Mesenchymal stem cell (in vitro differentiated cells and primary cell): ENCODE data around the gene MCRIP2.

Source experiments
- DNase-seq: peaks from one replicate; pipeline ENCODE4 v3.0.0-alpha.2; 2013
- H2AFZ ChIP-seq: one replicate; pipeline ENCODE4 v1.6.1; 2013; ENCODE audit warnings: low read depth, mild to moderate bottlenecking, control low read depth, inconsistent platforms, low read length, moderate library complexity
- H2AK5ac ChIP-seq: 2 replicates; pipeline ENCODE4 v1.6.1; 2013; ENCODE audit warnings: low read length, moderate library complexity, mild to moderate bottlenecking, inconsistent platforms; ENCODE audit not compliant: severe bottlenecking
- H2BK120ac ChIP-seq: one replicate; pipeline ENCODE4 v1.6.1; 2013; ENCODE audit warnings: low read depth, mild to moderate bottlenecking, inconsistent platforms, low read length, moderate library complexity
- H2BK12ac ChIP-seq, 2 experiments: one replicate each; pipeline ENCODE4 v1.6.1; 2013; ENCODE audit warnings: inconsistent platforms in 2 of 2, low read length in 2 of 2, mild to moderate bottlenecking in 2 of 2, moderate library complexity in 2 of 2, control low read depth in 1 of 2
- H2BK15ac ChIP-seq: one replicate; pipeline ENCODE4 v1.6.1; 2013; ENCODE audit warnings: mild to moderate bottlenecking, low read depth, inconsistent platforms; ENCODE audit not compliant: poor library complexity, severe bottlenecking
- H2BK5ac ChIP-seq: 2 replicates; pipeline ENCODE4 v1.6.1; 2013; ENCODE audit warnings: low read depth, mild to moderate bottlenecking, low read length, control low read depth, inconsistent platforms; ENCODE audit not compliant: poor library complexity, severe bottlenecking
- H3K14ac ChIP-seq, 2 experiments: one replicate each; pipeline ENCODE4 v1.6.1; 2013; ENCODE audit warnings: inconsistent platforms in 2 of 2, low read length in 2 of 2, control low read depth in 1 of 2, mild to moderate bottlenecking in 1 of 2, moderate library complexity in 1 of 2
- H3K18ac ChIP-seq, 2 experiments: one replicate each; pipeline ENCODE4 v1.6.1; 2013; ENCODE audit warnings: inconsistent platforms in 2 of 2, low read length in 2 of 2, control low read depth in 1 of 2, low read depth in 1 of 2, mild to moderate bottlenecking in 1 of 2
- H3K23ac ChIP-seq, 2 experiments: one replicate each; pipeline ENCODE4 v1.6.1; 2013; ENCODE audit warnings: inconsistent platforms in 2 of 2, low read length in 2 of 2, mild to moderate bottlenecking in 2 of 2, moderate library complexity in 2 of 2, control low read depth in 1 of 2
- H3K27ac ChIP-seq: 2 replicates; pipeline ENCODE4 v1.5.1; 2013; ENCODE audit warnings: mild to moderate bottlenecking, moderate library complexity, low read length, control low read depth, inconsistent platforms; ENCODE audit not compliant: poor library complexity, severe bottlenecking
- H3K27me3 ChIP-seq, 2 experiments: 2 replicates each; pipeline versions ENCODE4 v1.6.1 to v1.7.0; 2013; ENCODE audit warnings: low read length in 2 of 2, mild to moderate bottlenecking in 2 of 2, moderate library complexity in 2 of 2, control low read depth in 1 of 2, inconsistent platforms in 1 of 2; ENCODE audit not compliant: control insufficient read depth in 1 of 2, insufficient read depth in 1 of 2
- H3K36me3 ChIP-seq, 2 experiments: 2 replicates each; pipeline versions ENCODE4 v1.6.1 to v1.7.0; 2013; ENCODE audit warnings: low read length in 2 of 2, control low read depth in 1 of 2, inconsistent platforms in 1 of 2, low read depth in 1 of 2, mild to moderate bottlenecking in 1 of 2; ENCODE audit not compliant: insufficient read depth in 2 of 2, control insufficient read depth in 1 of 2
- H3K4ac ChIP-seq, 2 experiments: one replicate each; pipeline ENCODE4 v1.6.1; 2013; ENCODE audit warnings: inconsistent platforms in 2 of 2, low read length in 2 of 2, mild to moderate bottlenecking in 2 of 2, moderate library complexity in 2 of 2, control low read depth in 1 of 2, low read depth in 1 of 2
- H3K4me1 ChIP-seq: 2 replicates; pipeline ENCODE4 v1.6.1; 2013; ENCODE audit warnings: low read depth, low read length, control low read depth; ENCODE audit not compliant: control insufficient read depth, insufficient read depth
- H3K4me2 ChIP-seq: 2 replicates; pipeline ENCODE4 v1.6.1; 2013; ENCODE audit warnings: low read length, mild to moderate bottlenecking, inconsistent platforms; ENCODE audit not compliant: poor library complexity, severe bottlenecking
- H3K4me3 ChIP-seq, 2 experiments: 2 replicates each; pipeline versions ENCODE4 v1.5.1 to v1.7.0; 2013; ENCODE audit warnings: low read length in 2 of 2, mild to moderate bottlenecking in 2 of 2, control low read depth in 1 of 2, low read depth in 1 of 2; ENCODE audit not compliant: insufficient read depth in 1 of 2
- H3K79me1 ChIP-seq: replicated peaks from 2 replicates; pipeline ENCODE4 v1.6.1; 2013; ENCODE audit warnings: mild to moderate bottlenecking, control low read depth, low read length, inconsistent platforms; ENCODE audit not compliant: poor library complexity, severe bottlenecking
- H3K9ac ChIP-seq: 2 replicates; pipeline ENCODE4 v1.7.0; 2013; ENCODE audit warnings: mild to moderate bottlenecking, low read length, moderate library complexity
- H3K9me3 ChIP-seq: 2 replicates; pipeline ENCODE4 v1.7.0; 2013; ENCODE audit warnings: mild to moderate bottlenecking, low read length; ENCODE audit not compliant: control insufficient read depth
- H4K8ac ChIP-seq: one replicate; pipeline ENCODE4 v1.6.1; 2013; ENCODE audit warnings: inconsistent platforms, mild to moderate bottlenecking, low read length, moderate library complexity
- H4K91ac ChIP-seq: one replicate; pipeline ENCODE4 v1.6.1; 2013; ENCODE audit warnings: mild to moderate bottlenecking, low read length, inconsistent platforms
- WGBS: methylation state at CpG from one replicate; pipeline ENCODE4 v1.1.7; 2013; ENCODE audit warnings: mixed read lengths; 5-methylcytosine and 5-hydroxymethylcytosine counted together

MCRIP2 gene

DNA sequence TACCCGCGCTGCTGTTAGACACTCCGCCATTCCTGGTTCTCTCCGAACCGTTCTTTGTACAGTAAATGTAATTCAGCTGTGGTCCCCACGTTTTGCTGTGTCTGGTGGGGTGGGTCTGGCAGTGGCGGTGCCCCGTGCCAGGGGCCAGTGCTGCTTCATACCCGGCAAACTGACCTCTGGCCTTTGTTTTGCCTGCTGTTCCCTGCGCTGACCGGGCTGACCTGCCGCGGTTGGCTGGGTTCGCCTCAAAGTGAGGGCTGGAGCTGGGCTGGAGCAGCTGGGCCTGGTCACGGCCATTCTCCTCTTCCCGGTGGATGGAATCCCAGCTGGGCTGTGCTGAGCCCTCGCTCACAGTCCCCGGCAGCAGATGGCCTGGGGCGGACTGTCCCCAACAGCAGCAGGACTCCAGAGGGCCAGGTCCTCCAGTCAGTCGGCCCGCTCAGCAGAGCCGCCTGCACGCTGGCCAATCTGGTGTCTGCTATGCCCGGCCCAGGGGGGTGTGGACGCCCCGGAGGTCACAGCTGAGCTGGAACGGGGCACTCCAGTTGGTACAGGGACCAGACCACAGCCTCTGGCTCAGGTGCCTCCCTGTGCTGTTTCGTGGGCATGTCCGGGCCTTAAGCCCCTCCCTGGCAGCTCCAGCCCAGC is 12.3 kb upstream of the MCRIP2 start:
- H3K14ac ChIP-seq, result peak overlapping the region in 1 of 2 experiments; percentile 71
- H3K18ac ChIP-seq, result peak overlapping the region in 1 of 2 experiments; percentile 91
- WGBS, result 46% methylated on average over 29 of the region's 29 CpGs
- peak overlapping the region; percentile 66 for H4K8ac ChIP-seq
- H3K27ac ChIP-seq, result no peak overlapping the region
- H3K4me3 ChIP-seq, result peak overlapping the region in 1 of 2 experiments; percentile 17
- H3K4me1 ChIP-seq, result peaks cover 59% of the 10 kb centered on the region
- peaks cover 11% of the 10 kb centered on the region for H3K79me1 ChIP-seq
- H3K9me3 ChIP-seq, result no peaks in the 10 kb centered on the region
- H2AK5ac ChIP-seq, result no peak overlapping the region
- H2BK120ac ChIP-seq, result peak overlapping the region; percentile 27
- peak overlapping the region; percentile 61 to 88 for H2BK12ac ChIP-seq
- H3K4me2 ChIP-seq, result no peak overlapping the region
- no peak overlapping the region for H2BK5ac ChIP-seq
- no peak overlapping the region for H2AFZ ChIP-seq
- peaks cover 8 to 66% of the 10 kb centered on the region in 2 experiments for H3K36me3 ChIP-seq
- peak; percentile 44 for DNase-seq
- H2BK15ac ChIP-seq, result no peak overlapping the region
- H4K91ac ChIP-seq, result peak overlapping the region; percentile 22
- peak overlapping the region; percentile 5 to 58 for H3K4ac ChIP-seq
- H3K27me3 ChIP-seq, result no peaks in the 10 kb centered on the region
- H3K23ac ChIP-seq, result peak overlapping the region in 1 of 2 experiments; percentile 78
- H3K9ac ChIP-seq, result no peak overlapping the region

DNA sequence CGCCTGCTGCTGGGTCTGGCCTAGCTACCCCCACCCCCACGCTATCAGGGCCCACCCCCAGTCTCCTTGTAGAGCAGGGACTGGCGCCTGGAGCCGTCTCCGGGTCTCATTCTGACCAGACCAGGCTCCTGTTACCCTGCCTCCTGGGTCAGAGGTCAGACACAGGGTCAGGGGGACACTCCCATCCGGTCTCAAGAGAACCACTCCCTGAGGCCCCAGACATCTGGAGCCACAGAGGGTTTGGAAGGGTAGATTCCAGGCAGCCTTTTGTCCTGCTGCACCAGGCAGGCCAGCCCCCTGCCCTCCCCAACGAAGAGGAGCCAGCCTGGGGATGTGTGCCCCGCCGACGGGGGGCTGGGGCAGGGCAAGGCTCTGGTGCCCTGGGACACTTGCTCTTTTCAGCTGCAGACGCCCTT is 11.8 kb upstream of the MCRIP2 start:
- Histone ChIP-seq H2BK5ac (no peak overlapping the region), H3K4me1 (peaks cover 63% of the 10 kb centered on the region), H3K9me3 (no peaks in the 10 kb centered on the region), H3K14ac (peak overlapping the region in 1 of 2 experiments; percentile 86), H3K4me3 (no peak overlapping the region), H2AK5ac (peak overlapping the region; percentile 49), H4K8ac (peak overlapping the region; percentile 90), H2BK12ac (peak overlapping the region; percentile 29 to 92), H3K23ac (no peak overlapping the region), H3K4me2 (no peak overlapping the region), H3K4ac (peak overlapping the region; percentile 53 to 94), H2BK120ac (peak overlapping the region; percentile 27), H3K18ac (peak overlapping the region; percentile 87 to 91), H2BK15ac (peak overlapping the region; percentile 33), H4K91ac (peak overlapping the region; percentile 95), H3K27me3 (no peaks in the 10 kb centered on the region), H3K79me1 (peaks cover 14% of the 10 kb centered on the region), H3K9ac (peak overlapping the region; percentile 38), H3K36me3 (peaks cover 8 to 72% of the 10 kb centered on the region in 2 experiments), H2AFZ (peak overlapping the region; percentile 2), H3K27ac (no peak overlapping the region)
- no peak for DNase-seq
- WGBS, result 22% methylated on average over 11 of the region's 11 CpGs

DNA sequence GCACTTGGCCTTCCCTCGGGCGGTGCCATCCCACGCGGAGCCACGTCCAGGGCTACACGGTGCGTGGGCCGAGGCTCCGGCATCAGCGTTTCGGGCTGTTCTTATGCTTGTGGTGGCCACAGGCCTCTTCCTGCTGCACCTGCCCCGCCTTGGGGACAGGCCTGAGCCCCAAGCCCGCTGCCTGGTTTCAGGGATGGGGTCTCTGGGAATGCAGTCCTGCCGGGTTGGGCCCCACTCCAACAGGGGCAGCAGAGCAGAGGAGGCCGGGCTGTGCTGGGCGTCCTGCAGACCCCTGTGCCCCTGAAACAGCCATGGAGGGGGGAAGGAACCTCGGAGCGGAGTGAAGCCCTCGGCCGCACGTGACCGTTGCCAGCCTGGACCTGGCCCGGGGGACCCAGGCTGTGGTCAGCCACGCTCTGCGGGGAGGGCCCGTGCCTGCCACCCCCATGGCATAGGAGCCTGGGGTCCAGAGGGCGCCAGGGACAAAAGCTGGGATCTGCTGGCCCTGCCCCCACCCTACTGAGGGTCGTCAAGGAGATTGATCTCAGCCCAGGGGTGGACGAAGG is 11.3 kb upstream of the MCRIP2 start:
- no peaks in the 10 kb centered on the region for H3K27me3 ChIP-seq
- H3K23ac ChIP-seq, result no peak overlapping the region
- peaks cover 14% of the 10 kb centered on the region for H3K79me1 ChIP-seq
- H2AK5ac ChIP-seq, result peak overlapping the region; percentile 49
- H2BK15ac ChIP-seq, result peak overlapping the region; percentile 55
- H3K4me1 ChIP-seq, result peaks cover 63% of the 10 kb centered on the region
- peak overlapping the region; percentile 76 to 87 for H3K18ac ChIP-seq
- peak overlapping the region; percentile 90 for H4K8ac ChIP-seq
- peak overlapping the region; percentile 38 for H3K9ac ChIP-seq
- peak overlapping the region; percentile 84 to 94 for H3K4ac ChIP-seq
- H3K36me3 ChIP-seq, result peaks cover 8 to 69% of the 10 kb centered on the region in 2 experiments
- 49% methylated on average over 28 of the region's 29 CpGs for WGBS
- H2BK5ac ChIP-seq, result no peak overlapping the region
- no peak for DNase-seq
- H3K14ac ChIP-seq, result peak overlapping the region in 1 of 2 experiments; percentile 86
- no peak overlapping the region for H3K4me2 ChIP-seq
- H3K9me3 ChIP-seq, result no peaks in the 10 kb centered on the region
- H2BK12ac ChIP-seq, result peak overlapping the region; percentile 92 to 96
- peak overlapping the region in 1 of 2 experiments; percentile 26 for H3K4me3 ChIP-seq
- H2AFZ ChIP-seq, result peak overlapping the region; percentile 2
- H4K91ac ChIP-seq, result peak overlapping the region; percentile 95
- H3K27ac ChIP-seq, result no peak overlapping the region
- H2BK120ac ChIP-seq, result peak overlapping the region; percentile 27

DNA sequence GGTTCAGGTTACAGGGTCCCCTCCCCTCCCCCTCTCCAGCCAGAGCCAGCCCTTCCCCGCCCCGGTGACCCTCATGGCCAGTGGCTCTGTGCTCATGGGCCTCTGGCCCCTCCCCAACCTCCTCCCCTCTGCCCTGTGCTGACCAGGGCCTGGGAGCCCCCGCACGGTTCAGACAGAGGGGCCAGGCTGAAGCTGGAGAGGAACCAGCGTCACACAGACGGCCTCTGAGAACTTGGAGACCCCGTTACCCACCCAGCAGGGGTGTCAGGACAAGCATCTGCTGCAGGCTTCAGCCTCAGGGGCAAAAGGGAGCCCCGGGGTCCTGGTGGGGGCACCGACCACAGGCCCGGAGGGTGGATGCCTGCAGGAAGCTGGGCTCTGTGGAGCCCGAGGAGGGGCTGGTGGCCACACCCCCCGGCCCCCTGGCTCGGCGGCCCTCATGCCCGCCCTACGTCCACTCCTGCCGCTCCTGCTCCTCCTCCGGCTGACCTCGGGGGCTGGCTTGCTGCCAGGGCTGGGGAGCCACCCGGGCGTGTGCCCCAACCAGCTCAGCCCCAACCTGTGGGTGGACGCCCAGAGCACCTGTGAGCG is 10.7 kb upstream of the MCRIP2 start, which contains the start of gene WFIKKN1:
TSS of gene WFIKKN1 (plus strand) at position 171 of the 591 bp plus-strand sequence. CDS start at position 440, 269 bp downstream.
- peak within 1 kb of the TSS; percentile 84 to 94 for H3K4ac ChIP-seq
- H3K27me3 ChIP-seq, result no peaks in the 10 kb centered on the region
- H2BK120ac ChIP-seq, result peak within 1 kb of the TSS; percentile 27
- H3K4me2 ChIP-seq, result peak within 1 kb of the TSS; percentile 10
- H3K4me3 ChIP-seq, result peak within 1 kb of the TSS in 1 of 2 experiments; percentile 26
- H2BK5ac ChIP-seq, result no peak within 1 kb of the TSS
- peaks cover 19% of the 10 kb centered on the region for H3K79me1 ChIP-seq
- H3K9ac ChIP-seq, result peak within 1 kb of the TSS; percentile 38
- peak within 1 kb of the TSS; percentile 2 for H2AFZ ChIP-seq
- H2BK12ac ChIP-seq, result peak within 1 kb of the TSS; percentile 92 to 96
- H3K18ac ChIP-seq, result peak within 1 kb of the TSS; percentile 76 to 87
- peak within 1 kb of the TSS; percentile 55 for H2BK15ac ChIP-seq
- H3K23ac ChIP-seq, result no peak within 1 kb of the TSS
- 9% methylated on average over 23 of the region's 23 CpGs for WGBS
- H4K91ac ChIP-seq, result peak within 1 kb of the TSS; percentile 95
- no peak within 1 kb of the TSS for H3K27ac ChIP-seq
- peak within 1 kb of the TSS in 1 of 2 experiments; percentile 86 for H3K14ac ChIP-seq
- H4K8ac ChIP-seq, result peak within 1 kb of the TSS; percentile 90
- H3K4me1 ChIP-seq, result peaks cover 64% of the 10 kb centered on the region
- H3K9me3 ChIP-seq, result no peaks in the 10 kb centered on the region
- peak within 1 kb of the TSS; percentile 49 for H2AK5ac ChIP-seq
- no peak for DNase-seq
- peaks cover 8 to 63% of the 10 kb centered on the region in 2 experiments for H3K36me3 ChIP-seq
